ENCODE measurements around the gene LEPR.

LEPR gene

DNA sequence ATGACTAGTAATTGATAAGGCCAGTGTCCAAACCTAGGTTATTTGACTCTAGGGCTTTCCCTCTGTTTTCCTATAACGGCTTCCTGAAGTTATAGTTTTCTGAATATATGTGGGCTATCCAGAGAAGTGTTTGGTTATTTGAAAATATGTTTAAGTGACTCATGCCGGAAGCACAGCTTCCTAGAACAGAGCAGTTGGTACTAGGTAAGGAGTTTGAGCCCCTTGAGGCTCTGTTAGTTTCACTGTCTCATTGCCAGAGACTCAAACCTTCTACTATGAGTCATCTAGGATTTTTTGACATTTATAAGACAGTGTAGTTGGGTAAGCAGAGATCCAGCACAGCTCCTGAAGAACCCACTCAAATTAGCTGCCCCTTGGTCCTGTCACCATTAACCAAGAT lies 27.1 kb upstream of the LEPR start:
- no peaks in the 10 kb centered on the region for H3K36me3 ChIP-seq (ENCODE audit: insufficient read depth, low read length)
- H3K27ac ChIP-seq (ENCODE audit: low read depth, low read length) = no peak overlapping the region
- no peaks in the 10 kb centered on the region for H3K79me2 ChIP-seq (ENCODE audit: control insufficient read depth, insufficient read depth, low read length, unreplicated experiment)
- peaks cover 13% of the 10 kb centered on the region for H3K4me1 ChIP-seq (ENCODE audit: control insufficient read depth, insufficient read depth, low read length, unreplicated experiment)
- H3K4me3 ChIP-seq (ENCODE audit: low read depth, low read length) = no peak overlapping the region
- H2AFZ ChIP-seq (ENCODE audit: low read length, unreplicated experiment) = no peak overlapping the region
- H3K27me3 ChIP-seq (ENCODE audit: insufficient read depth, low read length) = no peaks in the 10 kb centered on the region

DNA sequence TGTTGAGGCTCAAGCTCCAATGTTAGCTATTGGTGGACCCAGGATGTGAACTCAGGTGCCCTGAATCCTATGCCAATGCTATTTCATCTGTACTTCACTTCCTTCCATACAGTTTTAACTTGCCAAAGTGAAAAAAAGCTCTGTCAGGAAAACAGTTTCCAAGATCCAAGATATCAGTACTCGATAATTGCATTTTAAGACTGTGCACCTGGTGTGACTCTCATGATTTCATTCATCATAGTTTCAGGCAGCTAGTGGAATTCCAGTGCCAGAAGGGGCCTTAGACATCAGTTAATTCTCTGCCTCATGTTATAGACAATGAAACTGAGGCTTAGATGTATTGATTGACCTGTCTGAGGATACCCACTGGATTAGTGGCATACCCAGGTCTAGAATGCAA lies 26.5 kb upstream of the LEPR start:
- Histone ChIP-seq H3K79me2 (ENCODE audit: control insufficient read depth, insufficient read depth, low read length, unreplicated experiment) (no peaks in the 10 kb centered on the region), H3K27ac (ENCODE audit: low read depth, low read length) (no peak overlapping the region), H3K4me3 (ENCODE audit: low read depth, low read length) (no peak overlapping the region), H3K36me3 (ENCODE audit: insufficient read depth, low read length) (no peaks in the 10 kb centered on the region), H3K27me3 (ENCODE audit: insufficient read depth, low read length) (no peaks in the 10 kb centered on the region), H3K4me1 (ENCODE audit: control insufficient read depth, insufficient read depth, low read length, unreplicated experiment) (peaks cover 13% of the 10 kb centered on the region), H2AFZ (ENCODE audit: low read length, unreplicated experiment) (no peak overlapping the region)

DNA sequence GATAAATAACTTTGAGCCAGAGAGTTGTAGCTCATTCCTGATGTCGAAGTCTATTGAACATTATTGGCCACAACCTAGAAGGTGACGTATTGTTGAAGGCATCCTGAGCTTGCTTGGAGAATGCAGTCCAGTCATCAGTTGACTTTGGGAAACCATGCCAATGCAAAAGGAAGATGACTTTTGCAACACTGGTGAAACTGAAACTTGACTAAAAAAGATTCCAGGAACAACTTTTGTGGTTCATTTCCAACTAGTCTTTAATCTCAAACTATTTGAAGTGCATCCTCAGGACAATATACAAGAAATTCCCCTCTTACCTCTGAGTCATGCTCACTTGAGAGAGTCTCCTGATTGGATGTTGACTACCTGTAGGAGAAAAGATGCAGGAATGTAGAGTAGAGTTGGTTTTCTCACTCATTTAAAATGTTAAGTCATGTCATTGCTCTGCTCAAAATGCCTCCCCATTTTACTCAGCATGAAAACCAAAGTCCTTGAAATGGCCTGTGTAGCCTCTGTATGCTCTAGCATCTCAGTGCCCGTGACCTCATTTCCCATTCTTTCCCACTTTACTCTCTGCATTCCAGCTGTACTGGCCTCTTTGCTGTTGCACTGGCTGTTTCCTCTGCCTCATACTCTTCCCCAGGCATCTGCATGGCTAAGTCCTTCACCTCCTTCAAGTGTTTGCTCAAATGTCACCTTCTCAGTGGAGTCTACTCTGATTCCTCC lies 24.4 kb upstream of the LEPR start:
- Histone ChIP-seq H3K27me3 (ENCODE audit: insufficient read depth, low read length) (no peaks in the 10 kb centered on the region), H3K27ac (ENCODE audit: low read depth, low read length) (0 out of 2 replicates have a peak overlapping the region, but pooled peaks have one; percentile 14), H3K4me1 (ENCODE audit: control insufficient read depth, insufficient read depth, low read length, unreplicated experiment) (peaks cover 13% of the 10 kb centered on the region), H3K4me3 (ENCODE audit: low read depth, low read length) (no peak overlapping the region), H3K79me2 (ENCODE audit: control insufficient read depth, insufficient read depth, low read length, unreplicated experiment) (no peaks in the 10 kb centered on the region), H3K36me3 (ENCODE audit: insufficient read depth, low read length) (no peaks in the 10 kb centered on the region), H2AFZ (ENCODE audit: low read length, unreplicated experiment) (no peak overlapping the region)

- H3K36me3 ChIP-seq (ENCODE audit: insufficient read depth, low read length) = no peaks in the 10 kb centered on the region
- no peaks in the 10 kb centered on the region for H3K79me2 ChIP-seq (ENCODE audit: control insufficient read depth, insufficient read depth, low read length, unreplicated experiment)
Measured at GRCh38 chr1:65398083-65398482, 22.4 kb upstream of the LEPR start.

DNA sequence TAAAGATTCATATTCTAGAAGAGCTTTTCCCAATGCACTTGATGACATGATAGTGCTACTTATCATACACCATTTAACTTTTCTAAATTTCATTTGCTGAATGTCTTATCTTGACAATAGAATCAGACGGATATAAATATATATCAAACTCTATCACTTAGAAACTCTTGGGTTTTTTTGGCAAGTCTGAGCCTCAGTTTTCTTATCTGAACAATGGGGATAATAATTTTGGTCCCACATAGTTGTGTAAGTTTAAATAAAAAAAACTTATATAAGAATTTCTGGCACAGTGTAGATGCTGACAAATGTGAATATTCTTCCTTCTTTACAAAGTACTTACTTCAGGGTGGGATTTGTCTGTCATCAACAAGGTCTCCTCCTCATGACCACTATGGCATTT lies 21.5 kb upstream of the LEPR start:
- H3K4me3 ChIP-seq (ENCODE audit: low read depth, low read length) = no peak overlapping the region
- no peaks in the 10 kb centered on the region for H3K27me3 ChIP-seq (ENCODE audit: insufficient read depth, low read length)
- H3K36me3 ChIP-seq (ENCODE audit: insufficient read depth, low read length) = no peaks in the 10 kb centered on the region

More at GRCh38 chr1:65398083-65398482, 22.4 kb upstream of the LEPR start:
- no peak overlapping the region for H3K27ac ChIP-seq (ENCODE audit: low read depth, low read length)
- H3K4me1 ChIP-seq (ENCODE audit: control insufficient read depth, insufficient read depth, low read length, unreplicated experiment) = peaks cover 9% of the 10 kb centered on the region
- no peaks in the 10 kb centered on the region for H3K27me3 ChIP-seq (ENCODE audit: insufficient read depth, low read length)
- H3K4me3 ChIP-seq (ENCODE audit: low read depth, low read length) = no peak overlapping the region
- H2AFZ ChIP-seq (ENCODE audit: low read length, unreplicated experiment) = no peak overlapping the region

DNA sequence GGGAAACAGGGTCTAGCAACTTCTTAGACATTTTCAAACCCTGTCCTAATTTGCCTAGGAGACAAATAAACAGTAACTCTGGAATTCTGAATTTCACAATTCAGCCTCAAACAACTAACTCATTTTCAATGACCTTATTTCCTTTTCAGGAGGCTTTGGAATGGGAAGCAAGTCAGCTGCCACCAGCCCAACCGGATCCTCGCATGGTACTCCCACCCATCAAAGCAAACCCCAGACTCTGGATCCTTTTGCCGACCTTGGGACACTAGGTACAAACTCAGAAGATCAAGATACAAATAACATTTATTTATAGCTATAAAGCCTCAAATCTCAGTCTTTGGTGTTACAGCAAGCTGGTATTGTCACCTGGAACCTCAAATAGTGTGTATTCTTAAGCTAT lies 18.9 kb upstream of the LEPR start:
- H3K79me2 ChIP-seq (ENCODE audit: control insufficient read depth, insufficient read depth, low read length, unreplicated experiment) = no peaks in the 10 kb centered on the region
- no peaks in the 10 kb centered on the region for H3K36me3 ChIP-seq (ENCODE audit: insufficient read depth, low read length)
- no peak overlapping the region for H3K4me3 ChIP-seq (ENCODE audit: low read depth, low read length)
- H3K27ac ChIP-seq (ENCODE audit: low read depth, low read length) = no peak overlapping the region
- H3K27me3 ChIP-seq (ENCODE audit: insufficient read depth, low read length) = no peaks in the 10 kb centered on the region
- H3K4me1 ChIP-seq (ENCODE audit: control insufficient read depth, insufficient read depth, low read length, unreplicated experiment) = no peaks in the 10 kb centered on the region
- H2AFZ ChIP-seq (ENCODE audit: low read length, unreplicated experiment) = no peak overlapping the region

More for the DNA sequence above, 21.5 kb upstream of the LEPR start:
- no peak overlapping the region for H3K27ac ChIP-seq (ENCODE audit: low read depth, low read length)
- H3K4me1 ChIP-seq (ENCODE audit: control insufficient read depth, insufficient read depth, low read length, unreplicated experiment) = peaks cover under 1% of the 10 kb centered on the region
- H2AFZ ChIP-seq (ENCODE audit: low read length, unreplicated experiment) = no peak overlapping the region
- H3K79me2 ChIP-seq (ENCODE audit: control insufficient read depth, insufficient read depth, low read length, unreplicated experiment) = no peaks in the 10 kb centered on the region

DNA sequence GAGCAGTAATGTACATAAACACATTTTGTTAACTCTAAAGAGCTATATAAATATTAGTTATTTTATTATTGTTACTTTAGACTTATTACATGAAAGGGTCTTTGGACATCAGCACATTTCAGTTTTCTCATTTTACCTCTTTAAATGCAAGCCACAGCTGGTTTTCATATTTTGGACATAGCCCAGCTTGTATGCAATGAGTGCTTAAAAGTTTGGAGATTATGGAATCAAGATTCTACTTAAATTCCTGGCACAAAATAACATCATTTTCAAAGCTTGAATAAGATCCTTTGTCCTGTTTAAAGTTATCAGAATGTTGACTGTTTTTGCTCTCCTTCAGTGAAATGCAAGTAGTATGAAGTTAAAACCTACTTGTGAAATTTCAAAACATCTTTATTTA lies 15.5 kb upstream of the LEPR start:
- no peak overlapping the region for H3K27ac ChIP-seq (ENCODE audit: low read depth, low read length)
- no peaks in the 10 kb centered on the region for H3K36me3 ChIP-seq (ENCODE audit: insufficient read depth, low read length)
- H3K27me3 ChIP-seq (ENCODE audit: insufficient read depth, low read length) = no peaks in the 10 kb centered on the region
- no peak overlapping the region for H3K4me3 ChIP-seq (ENCODE audit: low read depth, low read length)
- peaks cover 7% of the 10 kb centered on the region for H3K4me1 ChIP-seq (ENCODE audit: control insufficient read depth, insufficient read depth, low read length, unreplicated experiment)
- H3K79me2 ChIP-seq (ENCODE audit: control insufficient read depth, insufficient read depth, low read length, unreplicated experiment) = no peaks in the 10 kb centered on the region
- H2AFZ ChIP-seq (ENCODE audit: low read length, unreplicated experiment) = no peak overlapping the region

DNA sequence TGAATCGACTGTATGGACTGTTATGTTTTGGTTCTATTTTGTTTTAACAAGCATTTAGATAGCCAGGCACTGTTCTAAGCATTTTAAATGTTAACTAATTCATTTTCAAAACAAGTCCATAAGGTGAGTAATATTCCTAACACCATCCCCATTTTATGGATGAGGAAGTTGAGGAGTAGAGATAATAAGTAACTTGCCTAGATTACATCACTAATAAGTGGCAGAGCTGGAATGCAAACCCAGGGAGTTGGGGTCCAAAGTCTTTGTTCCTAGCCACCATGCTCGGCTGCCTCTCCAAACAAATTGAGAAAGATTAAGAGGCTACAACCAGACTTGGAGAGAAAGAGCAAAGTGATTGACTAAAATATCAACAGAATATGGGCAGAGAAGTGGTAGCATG lies 12.6 kb upstream of the LEPR start:
- H3K27me3 ChIP-seq (ENCODE audit: insufficient read depth, low read length) = no peaks in the 10 kb centered on the region
- H3K79me2 ChIP-seq (ENCODE audit: control insufficient read depth, insufficient read depth, low read length, unreplicated experiment) = no peaks in the 10 kb centered on the region
- H3K4me3 ChIP-seq (ENCODE audit: low read depth, low read length) = no peak overlapping the region
- H3K36me3 ChIP-seq (ENCODE audit: insufficient read depth, low read length) = no peaks in the 10 kb centered on the region
- H3K27ac ChIP-seq (ENCODE audit: low read depth, low read length) = no peak overlapping the region
- H3K4me1 ChIP-seq (ENCODE audit: control insufficient read depth, insufficient read depth, low read length, unreplicated experiment) = peaks cover 18% of the 10 kb centered on the region
- no peak overlapping the region for H2AFZ ChIP-seq (ENCODE audit: low read length, unreplicated experiment)

GRCh38 chr1:65409314-65409713 lies 11.2 kb upstream of the LEPR start:
- Histone ChIP-seq H3K79me2 (ENCODE audit: control insufficient read depth, insufficient read depth, low read length, unreplicated experiment) (no peaks in the 10 kb centered on the region), H3K27ac (ENCODE audit: low read depth, low read length) (no peak overlapping the region), H3K36me3 (ENCODE audit: insufficient read depth, low read length) (no peaks in the 10 kb centered on the region), H3K27me3 (ENCODE audit: insufficient read depth, low read length) (no peaks in the 10 kb centered on the region), H3K4me1 (ENCODE audit: control insufficient read depth, insufficient read depth, low read length, unreplicated experiment) (peaks cover 18% of the 10 kb centered on the region), H3K4me3 (ENCODE audit: low read depth, low read length) (no peak overlapping the region), H2AFZ (ENCODE audit: low read length, unreplicated experiment) (no peak overlapping the region)

GRCh38 chr1:65409816-65410326 lies 10.6 kb upstream of the LEPR start:
- Histone ChIP-seq H3K27me3 (ENCODE audit: insufficient read depth, low read length) (no peaks in the 10 kb centered on the region), H3K4me1 (ENCODE audit: control insufficient read depth, insufficient read depth, low read length, unreplicated experiment) (peaks cover 18% of the 10 kb centered on the region), H3K36me3 (ENCODE audit: insufficient read depth, low read length) (no peaks in the 10 kb centered on the region), H3K27ac (ENCODE audit: low read depth, low read length) (no peak overlapping the region), H3K79me2 (ENCODE audit: control insufficient read depth, insufficient read depth, low read length, unreplicated experiment) (no peaks in the 10 kb centered on the region), H3K4me3 (ENCODE audit: low read depth, low read length) (no peak overlapping the region), H2AFZ (ENCODE audit: low read length, unreplicated experiment) (no peak overlapping the region)

DNA sequence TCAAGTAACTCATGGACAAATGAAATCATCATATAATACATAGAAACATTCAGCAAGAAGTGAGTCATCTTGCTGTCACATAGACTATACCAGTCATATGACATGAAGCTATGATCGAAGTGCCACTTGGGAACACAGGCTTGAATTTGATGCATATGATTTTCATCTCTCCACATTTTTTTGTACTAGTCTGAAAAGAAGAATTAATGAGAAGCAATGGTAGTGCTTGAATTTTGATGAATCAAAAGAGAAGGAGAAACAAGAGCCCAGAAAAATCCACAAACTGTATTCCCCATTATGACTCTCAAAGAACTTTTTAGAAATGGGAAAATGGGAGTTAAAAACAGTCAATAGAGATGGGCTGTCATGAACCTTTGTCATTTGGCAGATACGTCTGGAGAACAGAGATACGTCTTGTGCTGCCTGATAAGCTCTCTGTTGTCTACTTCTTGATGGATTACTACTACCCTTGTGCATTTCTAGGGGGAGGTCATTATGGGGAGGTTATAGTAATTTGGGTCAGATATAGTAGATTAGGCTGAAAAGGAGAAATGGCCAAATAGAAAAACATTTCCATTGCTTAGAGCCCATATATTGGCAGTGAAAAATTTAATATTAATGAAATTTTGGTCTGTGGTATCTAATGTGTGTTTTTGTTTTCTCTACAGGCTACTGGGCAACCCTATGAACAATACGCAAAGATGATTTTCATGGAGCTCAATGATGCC lies 8.0 kb upstream of the LEPR start:
- Histone ChIP-seq H3K27ac (ENCODE audit: low read depth, low read length) (peak overlapping the region; percentile 31; the same call in 1 of the 2 replicates), H3K79me2 (ENCODE audit: control insufficient read depth, insufficient read depth, low read length, unreplicated experiment) (no peaks in the 10 kb centered on the region), H3K36me3 (ENCODE audit: insufficient read depth, low read length) (no peaks in the 10 kb centered on the region), H3K27me3 (ENCODE audit: insufficient read depth, low read length) (no peaks in the 10 kb centered on the region), H2AFZ (ENCODE audit: low read length, unreplicated experiment) (peak overlapping the region; percentile 18), H3K4me3 (ENCODE audit: low read depth, low read length) (no peak overlapping the region), H3K4me1 (ENCODE audit: control insufficient read depth, insufficient read depth, low read length, unreplicated experiment) (peaks cover 18% of the 10 kb centered on the region)
